ENCODE data around the gene NDUFV1.

DNA sequence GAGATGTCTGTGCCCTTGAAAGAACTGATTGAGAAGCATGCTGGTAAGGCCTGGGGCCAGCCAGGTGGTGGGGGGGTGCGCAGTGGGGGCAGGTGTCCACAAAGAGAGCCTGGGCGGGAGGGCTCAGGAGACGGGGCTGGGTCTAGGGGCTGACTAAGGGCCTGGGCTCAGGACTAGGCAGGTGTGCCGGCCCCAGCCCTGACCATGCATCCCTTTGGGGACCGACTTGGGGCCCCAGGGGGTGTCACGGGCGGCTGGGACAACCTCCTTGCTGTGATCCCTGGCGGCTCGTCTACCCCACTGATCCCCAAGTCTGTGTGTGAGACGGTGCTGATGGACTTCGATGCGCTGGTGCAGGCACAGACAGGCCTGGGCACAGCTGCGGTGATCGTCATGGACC, 4.4 kb downstream of the NDUFV1 start:
- no peak for TF ChIP-seq POLR2A (IDR thresholded peaks at IDR 0.05; ENCODE audit: low read length)
- TF ChIP-seq GATA1 (IDR thresholded peaks at IDR 0.05; ENCODE audit: low read depth, low read length) = no peak
